GM18505 (cell line): ENCODE results near the gene SUMF1.
A peak's percentile ranks its signal among the peaks of the same experiment; 100 is the strongest.

Experiments
- ATAC-seq: cut with Tn5 transposase; IDR thresholded peaks from one replicate; pipeline ENCODE4 v1.9.1; 2021; ENCODE audit not compliant: unreplicated experiment
- POLR2A ChIP-seq: IDR thresholded peaks from 4 replicates; pipeline ENCODE4 v1.6.1; 2011; ENCODE audit warnings: borderline replicate concordance; ENCODE audit not compliant: insufficient read depth, insufficient read length; ENCODE audit errors: extremely low read depth

Gene SUMF1

DNA sequence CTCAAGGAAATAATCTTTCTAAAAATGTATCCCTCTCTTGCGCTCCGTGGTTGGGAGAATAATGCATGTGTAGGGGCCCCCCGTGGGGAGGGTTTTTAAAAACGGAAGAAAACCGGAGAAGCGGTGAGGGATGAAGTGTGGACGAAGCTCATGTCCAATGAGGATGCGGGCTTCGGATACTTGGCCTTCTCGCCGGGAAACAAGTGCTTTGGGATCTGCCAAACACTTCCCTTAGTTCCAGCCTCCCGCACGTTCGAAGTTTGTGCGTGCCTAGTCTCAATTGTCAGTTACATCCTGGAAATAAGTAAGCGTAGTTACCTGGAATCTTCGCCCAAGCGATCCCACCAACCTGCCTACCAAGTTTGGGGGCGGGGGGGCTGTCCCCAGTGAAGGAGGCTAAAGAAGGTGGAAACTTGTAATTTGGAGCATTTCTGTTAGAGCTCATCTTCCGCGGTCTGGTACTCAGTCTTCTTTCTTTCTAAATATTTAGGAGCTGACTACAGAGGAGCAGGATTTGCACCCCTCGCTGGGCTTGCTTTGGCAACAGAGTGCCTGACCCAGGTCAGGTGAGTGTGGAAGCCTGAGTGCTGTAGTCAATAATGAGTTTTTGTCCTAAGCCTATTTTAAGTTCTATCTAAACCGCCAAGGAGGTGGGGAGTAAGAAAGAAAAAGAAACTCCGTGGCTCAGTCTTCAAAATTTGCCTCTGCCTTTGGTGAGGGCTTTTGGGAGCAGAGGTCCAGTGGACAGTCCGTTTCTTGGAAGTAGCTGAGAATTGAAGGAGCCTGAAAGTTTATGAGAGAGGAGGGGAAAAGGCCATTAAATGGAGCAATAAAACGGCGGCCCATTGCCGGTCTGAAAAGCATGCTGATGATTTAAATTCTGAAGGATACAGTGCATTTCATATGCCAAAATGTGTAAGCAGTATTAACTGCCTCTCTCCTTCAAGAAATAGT is 27.1 kb upstream of the SUMF1 start:
- no peak for ATAC-seq
- TF ChIP-seq POLR2A = no peak

DNA sequence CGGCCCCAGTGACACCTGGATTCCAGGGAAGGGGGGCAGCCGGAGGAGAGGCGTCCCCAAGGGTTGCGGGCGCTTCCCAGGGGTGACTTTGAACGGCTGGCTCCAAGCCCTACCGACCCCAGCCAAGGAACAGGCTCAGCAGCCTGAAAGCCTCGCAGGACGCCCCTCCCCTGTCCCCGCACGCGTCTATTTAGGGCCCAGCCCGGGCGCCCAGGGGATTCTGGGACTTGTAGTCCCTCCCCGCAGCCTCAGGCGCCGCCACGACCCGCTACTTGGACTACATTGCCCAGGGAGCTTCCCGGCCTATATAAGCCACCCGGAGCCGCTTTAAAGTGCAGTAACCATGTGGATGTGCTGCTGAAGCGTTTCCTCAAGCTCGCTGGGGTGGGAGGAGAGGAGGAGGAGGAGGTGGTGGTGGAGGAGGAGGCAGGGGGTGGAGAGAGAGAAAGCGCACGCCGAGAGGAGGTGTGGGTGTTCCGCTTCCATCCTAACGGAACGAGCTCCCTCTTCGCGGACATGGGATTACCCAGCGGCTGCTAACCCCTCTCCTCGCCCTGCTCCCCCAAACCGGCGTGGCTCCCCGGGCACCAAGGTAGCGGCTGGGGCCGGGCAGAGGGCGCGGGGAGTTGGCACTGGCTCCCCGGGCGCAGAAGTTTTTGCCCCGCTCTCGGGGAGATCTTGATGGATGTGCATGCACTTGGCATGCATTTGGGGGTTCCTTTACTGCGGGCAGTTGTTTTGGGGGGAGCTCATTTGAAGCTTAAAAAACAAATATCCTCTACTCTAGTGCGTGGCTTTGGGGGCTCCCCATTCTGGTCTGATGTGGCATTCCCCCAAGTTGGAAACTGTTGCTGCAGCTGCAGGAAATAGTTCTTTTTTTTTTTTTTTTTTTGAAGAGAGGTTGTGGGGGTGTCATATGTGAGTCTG is 26.2 kb upstream of the SUMF1 start, which contains the start of gene ITPR1:
TSS of gene ITPR1 (plus strand) at position 335 of the 927 bp plus-strand sequence. CDS start 23,144 bp downstream, outside the sequence.
- peak; percentile 94 for ATAC-seq
- peak; percentile 99 for TF ChIP-seq POLR2A

DNA sequence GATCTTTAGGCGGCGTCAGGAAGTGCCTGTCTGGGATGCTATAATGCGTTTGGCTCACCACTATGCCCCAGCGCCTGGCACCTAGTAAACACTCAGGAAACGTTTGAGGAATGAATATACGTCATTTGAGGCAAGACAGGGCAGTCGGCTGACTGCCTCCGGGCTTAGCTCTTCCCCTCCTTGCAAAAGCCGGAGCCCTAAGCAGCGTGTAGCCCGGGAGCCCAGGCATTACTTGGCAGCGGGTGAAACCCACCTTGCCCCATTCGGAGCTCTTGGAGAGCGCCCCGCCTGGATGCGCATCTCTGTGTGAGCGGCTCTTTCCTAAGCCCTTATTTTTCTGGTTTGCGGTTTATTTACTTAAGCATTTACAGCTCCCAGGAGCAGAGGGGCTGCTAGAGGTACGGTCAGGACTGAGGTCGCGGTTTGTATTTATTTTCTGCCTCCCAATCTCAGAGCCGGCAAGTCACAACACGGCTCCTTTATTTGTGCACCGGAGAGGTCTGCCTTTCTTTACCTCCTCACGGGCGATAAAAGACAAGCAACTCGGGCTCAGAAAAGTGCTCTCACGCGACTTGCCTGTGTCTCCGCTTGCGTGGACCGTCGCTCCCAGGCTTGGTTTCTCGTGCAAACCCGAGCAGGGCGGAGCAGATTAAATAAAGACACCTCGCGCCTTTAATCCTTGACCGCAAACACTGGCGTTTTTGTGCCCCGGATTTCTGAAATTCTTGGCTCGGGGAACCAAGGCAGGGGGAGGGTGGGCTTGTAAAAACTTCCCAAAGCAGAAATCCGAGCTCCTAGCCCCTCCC is 25.3 kb upstream of the SUMF1 start:
- no peak for ATAC-seq
- no peak for TF ChIP-seq POLR2A

DNA sequence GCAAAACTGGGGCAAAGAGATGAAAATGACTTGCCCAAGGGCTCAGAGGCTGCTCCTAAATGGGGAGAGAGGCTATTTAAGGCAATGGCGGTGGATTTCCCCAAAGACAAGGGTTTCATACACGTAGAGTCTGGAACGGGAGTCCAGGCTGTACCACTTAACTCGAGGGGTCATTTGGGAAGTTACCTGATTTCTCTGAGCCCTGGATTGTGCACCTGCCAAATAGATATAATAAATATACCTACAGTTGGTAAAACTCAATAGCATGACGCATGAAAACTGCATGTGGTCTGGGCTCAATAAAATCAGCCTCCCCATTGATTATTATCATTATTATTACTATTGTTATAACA is 24.8 kb upstream of the SUMF1 start:
- no peak for ATAC-seq
- TF ChIP-seq POLR2A = no peak

DNA sequence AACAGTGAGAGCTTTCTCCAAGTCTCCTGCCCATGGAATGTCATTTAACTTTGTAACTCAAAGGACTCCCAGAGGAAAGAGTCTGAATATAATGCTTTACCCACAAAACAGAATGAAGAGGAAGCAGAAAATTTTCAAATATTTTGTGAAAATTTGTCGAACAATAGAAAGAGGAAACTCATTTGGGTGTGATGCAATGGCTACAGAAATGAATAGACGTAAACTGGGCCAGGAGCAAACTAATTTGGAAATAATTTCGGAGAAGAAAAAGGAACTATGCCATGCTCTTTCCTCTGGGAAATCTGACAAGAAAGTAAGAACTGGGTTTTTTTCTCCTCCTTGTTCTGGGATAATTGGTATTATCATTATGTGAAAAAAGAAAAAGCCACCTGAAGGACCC is 11.2 kb upstream of the SUMF1 start:
- ATAC-seq = no peak
- no peak for TF ChIP-seq POLR2A

DNA sequence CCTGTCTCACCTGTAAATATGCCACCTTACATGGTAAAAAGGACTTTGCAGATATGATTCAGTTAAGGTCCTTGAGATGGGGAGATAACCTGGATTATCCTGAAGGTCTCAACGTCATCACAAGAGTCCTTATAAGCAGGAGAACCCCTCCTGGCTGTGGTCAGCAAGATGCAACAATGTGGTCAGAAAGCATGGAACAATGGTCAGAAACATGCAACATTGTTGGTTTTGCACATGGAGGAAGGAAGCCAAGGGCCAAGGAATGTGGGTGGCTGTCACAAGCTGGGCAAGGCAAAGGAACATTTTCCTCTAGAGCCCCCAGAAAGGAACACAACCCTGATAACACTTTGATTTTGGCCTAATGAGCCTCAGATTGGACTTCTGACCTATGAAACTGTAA is 9.4 kb upstream of the SUMF1 start:
- no peak for ATAC-seq
- TF ChIP-seq POLR2A = no peak

DNA sequence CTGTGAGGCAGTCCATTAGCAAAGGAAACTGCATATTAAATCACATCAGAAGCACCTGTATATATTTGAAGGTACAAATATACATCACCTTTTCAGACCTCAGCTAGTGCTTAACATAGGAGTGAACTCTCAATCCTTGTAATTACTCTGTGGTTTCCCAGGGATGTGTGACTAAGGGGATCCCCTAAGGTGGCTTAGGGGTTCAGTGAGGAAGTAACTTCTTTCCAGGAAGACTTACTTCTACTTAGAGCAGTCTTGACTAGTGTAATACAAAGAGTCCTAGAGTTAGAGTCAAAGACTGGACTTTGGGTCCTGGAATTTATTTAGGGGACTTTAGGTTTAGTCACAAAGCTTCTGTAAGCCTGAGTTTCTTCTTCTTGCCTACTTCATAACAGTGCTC is 8.7 kb upstream of the SUMF1 start:
- ATAC-seq = no peak
- TF ChIP-seq POLR2A = no peak

DNA sequence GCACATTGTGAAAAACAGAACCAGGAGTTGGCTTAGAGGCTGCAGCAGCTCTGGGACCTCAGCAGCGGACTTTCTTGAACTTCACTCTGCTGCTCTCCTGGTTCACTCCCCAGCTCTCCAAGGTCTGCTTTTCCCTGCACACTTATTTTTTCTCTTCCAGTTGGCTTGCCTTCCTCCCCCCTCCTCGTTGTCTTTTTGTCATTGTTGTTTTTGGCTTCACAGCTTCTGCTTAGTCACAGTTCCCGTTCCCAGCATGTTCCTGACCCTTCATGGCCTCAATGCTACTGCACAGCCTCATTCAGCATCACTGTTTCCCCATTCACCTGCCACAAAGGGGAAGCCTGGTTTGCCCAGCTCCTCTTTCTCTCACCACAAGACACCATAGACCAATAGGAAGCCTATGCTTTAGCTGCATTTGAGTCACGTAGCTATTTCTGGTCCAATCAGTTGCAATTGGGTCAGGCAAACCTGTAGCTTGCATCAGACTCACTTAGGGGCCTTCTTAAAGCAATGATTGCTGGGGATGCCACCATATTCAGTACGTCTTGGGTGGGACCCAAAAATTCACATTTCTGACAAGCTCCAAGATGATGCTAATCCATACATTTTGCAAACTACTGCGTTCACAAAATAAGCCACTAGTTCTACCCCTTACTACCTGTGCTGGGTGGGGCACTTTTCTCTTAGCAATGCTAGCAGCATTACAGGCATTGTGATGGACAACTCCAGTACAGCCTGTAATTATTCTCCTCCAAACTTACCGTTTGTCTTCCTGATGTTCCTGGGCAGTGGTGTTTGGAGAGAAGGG is 7.8 kb upstream of the SUMF1 start:
- ATAC-seq = peak; percentile 58
- peak; percentile 44 for TF ChIP-seq POLR2A

DNA sequence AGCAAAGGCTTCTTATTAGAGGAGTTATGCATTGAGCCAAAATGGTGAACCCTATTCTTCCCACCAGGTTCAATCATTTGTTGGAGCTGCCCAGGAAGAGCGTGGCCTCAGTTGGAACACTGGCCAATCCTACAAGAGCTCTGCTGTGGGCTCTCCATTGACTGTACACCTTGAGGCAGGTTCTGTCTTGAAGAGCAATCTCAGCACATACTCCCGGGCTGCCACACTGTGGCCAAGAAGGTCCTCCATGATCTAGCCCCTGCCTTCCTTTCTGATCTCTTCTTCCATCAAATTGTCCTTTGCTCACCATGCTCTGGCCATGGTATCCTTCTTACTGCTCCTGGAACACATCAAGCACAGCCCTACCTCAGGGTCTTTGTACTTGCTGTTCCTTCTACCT is 5.7 kb upstream of the SUMF1 start:
- ATAC-seq = no peak

DNA sequence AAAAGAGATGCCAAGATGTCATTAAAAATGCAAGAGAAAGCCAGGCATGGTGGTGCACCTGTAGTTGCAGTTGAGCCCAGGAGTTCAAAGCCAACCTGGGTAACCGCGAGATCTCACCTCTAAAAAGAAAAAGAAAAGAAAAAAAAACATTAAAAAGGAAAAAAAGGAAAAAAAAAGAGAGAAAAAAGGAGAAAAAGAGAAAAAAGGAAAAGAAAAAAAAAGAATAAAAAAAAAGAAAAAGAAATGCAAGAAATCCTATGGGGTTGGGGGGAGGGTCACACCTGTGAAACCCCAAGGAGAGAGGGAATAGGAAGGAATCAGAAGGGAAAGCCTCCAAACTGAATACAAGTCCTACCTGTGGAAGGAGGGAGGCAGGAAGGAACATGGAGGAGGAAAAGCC is 5.2 kb upstream of the SUMF1 start:
- no peak for TF ChIP-seq POLR2A
- no peak for ATAC-seq

More for the DNA sequence above, 5.7 kb upstream of the SUMF1 start:
- TF ChIP-seq POLR2A = no peak

DNA sequence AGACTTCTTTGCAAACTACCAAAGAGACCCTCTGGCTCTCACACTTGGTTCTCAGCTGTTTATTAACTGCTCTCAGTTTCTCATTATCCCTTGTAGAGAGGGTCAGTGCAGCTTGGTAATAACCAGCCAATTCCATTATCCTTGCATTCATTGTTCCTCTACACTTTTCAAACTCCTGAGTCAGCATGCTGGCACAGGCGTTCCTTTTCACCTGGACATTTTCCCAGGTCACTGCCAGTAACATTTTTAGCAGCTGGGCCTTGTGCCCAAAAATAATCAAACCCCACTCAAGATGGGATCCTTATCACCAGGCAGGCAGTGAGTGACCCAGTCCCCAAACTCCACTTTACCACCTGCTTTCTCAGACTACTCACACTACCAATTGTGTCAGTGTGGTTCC is 4.8 kb upstream of the SUMF1 start:
- ATAC-seq = no peak

DNA sequence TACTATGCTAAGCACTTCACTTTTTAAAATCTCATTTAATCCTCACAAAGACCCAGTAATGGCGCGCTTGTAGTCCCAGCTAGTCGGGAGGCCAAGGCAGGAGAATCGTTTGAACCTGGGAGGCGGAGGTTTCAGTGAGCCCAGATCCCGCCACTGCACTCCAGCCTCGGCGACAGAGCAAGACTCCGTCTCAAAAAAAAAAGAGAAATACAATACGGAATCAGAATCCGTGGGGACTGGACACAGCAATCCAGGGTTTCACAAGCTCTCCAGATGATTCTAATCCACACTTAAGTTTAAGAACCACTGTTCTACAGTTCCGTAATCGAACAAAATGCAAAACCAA is 426 bp upstream of the SUMF1 start:
- no peak for ATAC-seq
- no peak for TF ChIP-seq POLR2A

More for the DNA sequence above, 4.8 kb upstream of the SUMF1 start:
- no peak for TF ChIP-seq POLR2A

DNA sequence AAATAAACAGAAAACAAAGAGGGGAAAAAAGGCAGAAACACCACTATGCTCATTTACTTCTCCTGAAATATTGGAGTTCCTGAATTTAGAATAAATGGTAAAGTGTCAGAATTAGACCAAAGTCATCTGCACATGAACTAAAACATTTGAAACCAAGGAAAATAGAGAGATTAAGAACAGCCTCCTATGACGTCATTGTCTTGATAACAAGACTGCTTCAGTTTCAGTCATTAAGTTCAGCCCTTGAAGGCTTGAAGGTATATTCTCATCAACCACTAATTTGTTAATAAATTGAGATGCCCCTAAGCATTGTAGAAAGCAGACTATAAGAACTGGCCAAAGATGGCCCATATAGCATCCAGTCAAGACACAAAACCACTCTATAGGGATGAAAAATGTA is 2.5 kb downstream of the SUMF1 start:
- no peak for ATAC-seq
- TF ChIP-seq POLR2A = no peak
